Stimulated activated naive CD8-positive, alpha-beta T cell treated with anti-CD3 and anti-CD28 coated beads, Interleukin-15, Interleukin-2, amounts not matched to agents 100 U/mL and 50 U/mL, for 24 hours (primary cell): ENCODE results near the gene CYB561D1.

Experiments used
- ATAC-seq: fragments of 150-1000 bp; cut with Tn5 transposase; one replicate; pipeline ENCODE4 v1.10.0; 2021
- DNase-seq: peaks from one replicate; pipeline ENCODE4 v3.0.0; 2021

The CYB561D1 gene

GRCh38 chr1:109530457-109531087, 36.7 kb downstream of the CYB561D1 start:
- ATAC-seq (no peak), DNase-seq (no peak)

GRCh38 chr1:109531380-109531779, 37.5 kb downstream of the CYB561D1 start:
- no peak for ATAC-seq
- DNase-seq = no peak

- ATAC-seq = no peak
- DNase-seq = no peak
Observed at GRCh38 chr1:109531826-109532364, 38.0 kb downstream of the CYB561D1 start.

GRCh38 chr1:109532365-109533136, 38.7 kb downstream of the CYB561D1 start:
- peak; percentile 91 for ATAC-seq

GRCh38 chr1:109534307-109534858, 40.5 kb downstream of the CYB561D1 start:
- ATAC-seq (no peak), DNase-seq (no peak)

More at GRCh38 chr1:109532365-109533136, 38.7 kb downstream of the CYB561D1 start:
- peak; percentile 94 for DNase-seq

GRCh38 chr1:109535481-109535880, 41.6 kb downstream of the CYB561D1 start:
- no peak for DNase-seq
- no peak for ATAC-seq

- no peak for DNase-seq
- ATAC-seq = no peak
Observed at GRCh38 chr1:109535971-109536491, 42.1 kb downstream of the CYB561D1 start.

GRCh38 chr1:109537450-109538178, 43.7 kb downstream of the CYB561D1 start:
- no peak for ATAC-seq

GRCh38 chr1:109538827-109539555, 45.1 kb downstream of the CYB561D1 start:
- ATAC-seq (no peak), DNase-seq (no peak)

More at GRCh38 chr1:109537450-109538178, 43.7 kb downstream of the CYB561D1 start:
- no peak for DNase-seq

- DNase-seq (no peak), ATAC-seq (no peak)
Observed at GRCh38 chr1:109539676-109540075, 45.8 kb downstream of the CYB561D1 start, which contains the start of gene GPR61. TSS of gene GPR61 (plus strand) at chr1:109539872. CDS start at chr1:109543023, 3,151 bp downstream.

- no peak for ATAC-seq
- DNase-seq = no peak
Observed at GRCh38 chr1:109541102-109541501, 47.2 kb downstream of the CYB561D1 start.

- DNase-seq (no peak), ATAC-seq (no peak)
Observed at GRCh38 chr1:109542657-109543056, 48.8 kb downstream of the CYB561D1 start.

GRCh38 chr1:109543283-109543987, 49.5 kb downstream of the CYB561D1 start:
- DNase-seq (no peak), ATAC-seq (no peak)

- DNase-seq (no peak), ATAC-seq (no peak)
Observed at GRCh38 chr1:109543988-109544735, 50.3 kb downstream of the CYB561D1 start.

- ATAC-seq (peak; percentile 58), DNase-seq (peak; percentile 93)
Observed at GRCh38 chr1:109546311-109547109, 52.6 kb downstream of the CYB561D1 start.

GRCh38 chr1:109547463-109548320, 53.8 kb downstream of the CYB561D1 start:
- ATAC-seq = peak; percentile 1
- peak; percentile 31 for DNase-seq

GRCh38 chr1:109548321-109549267, 54.7 kb downstream of the CYB561D1 start, which contains the start of gene GNAI3:
TSS of gene GNAI3 (plus strand) at chr1:109548615. CDS start at chr1:109548721, 106 bp downstream.
- peak; percentile 97 for ATAC-seq
- DNase-seq = peak; percentile 93
